PC-9 (cell line): ENCODE data around the gene LRRC31. TPM values are rescaled to one million over a fixed set of nuclear protein-coding genes. Genes with fewer than 3 reads are reported as not detected.

Experiments used
- BruUV-seq: library from RNA; stranded (reverse); fragments of 400-500 nt; replicated peaks from 2 replicates; lab custom pipeline; 2021; lab: Mats Ljungman, UMichigan
- CTCF ChIA-PET: fragments of 300-600 bp; sonication (Branson Sonifier 250); formaldehyde crosslinking; loops from one replicate; lab custom pipeline; 2022; ENCODE audit warnings: antibody characterized with exemption; lab: Charles Lee
- POLR2A ChIA-PET: fragments of 300-600 bp; sonication (Branson Sonifier 250); formaldehyde crosslinking; loops from one replicate; lab custom pipeline; 2022; ENCODE audit warnings: antibody characterized with exemption; ENCODE audit not compliant: unreplicated experiment; lab: Charles Lee
- DNase-seq, 2 experiments: peaks; one replicate each; pipeline versions ENCODE4 v3.0.0 to v3.0.0-alpha.2; 2015 to 2022; ENCODE audit warnings: mixed read lengths in 1 of 2
- H2AFZ ChIP-seq: fragments of 200-600 bp; sonication (generic); 2 replicates; pipeline ENCODE4 v1.8.1; 2017; ENCODE audit warnings: antibody characterized with exemption
- H3F3A ChIP-seq: fragments of 200-600 bp; sonication (generic); 2 replicates; pipeline ENCODE4 v1.8.1; 2017; ENCODE audit warnings: antibody characterized with exemption, mild to moderate bottlenecking, low read depth; ENCODE audit not compliant: insufficient read depth
- H3K27ac ChIP-seq: fragments of 200-600 bp; sonication (generic); 2 replicates; pipeline ENCODE4 v1.6.1; 2016; ENCODE audit warnings: mixed run types
- H3K27me3 ChIP-seq: fragments of 200-600 bp; sonication (generic); 2 replicates; pipeline ENCODE4 v1.6.1; 2016; ENCODE audit warnings: low read depth, mixed run types; ENCODE audit not compliant: insufficient read depth
- H3K36me3 ChIP-seq: fragments of 200-600 bp; sonication (generic); 2 replicates; pipeline ENCODE4 v1.6.1; 2016; ENCODE audit warnings: low read depth, mixed run types
- H3K4me1 ChIP-seq: fragments of 200-600 bp; sonication (generic); replicated peaks from 2 replicates; pipeline ENCODE4 v1.6.1; 2016; ENCODE audit warnings: mixed run types; ENCODE audit not compliant: insufficient read depth
- H3K4me2 ChIP-seq: fragments of 200-600 bp; sonication (generic); 2 replicates; pipeline ENCODE4 v1.6.1; 2017; ENCODE audit warnings: mixed run types
- H3K4me3 ChIP-seq: fragments of 200-600 bp; sonication (generic); 2 replicates; pipeline ENCODE4 v1.6.1; 2016; ENCODE audit warnings: mixed run types
- H3K79me2 ChIP-seq: fragments of 200-600 bp; sonication (generic); 2 replicates; pipeline ENCODE4 v1.6.1; 2017; ENCODE audit warnings: low read depth, mixed run types
- H3K9me2 ChIP-seq: fragments of 200-600 bp; sonication (generic); 2 replicates; pipeline ENCODE4 v1.8.1; 2017; ENCODE audit warnings: mild to moderate bottlenecking; ENCODE audit not compliant: insufficient read depth
- H3K9me3 ChIP-seq: fragments of 200-600 bp; sonication (generic); 2 replicates; pipeline ENCODE4 v1.8.1; 2016; ENCODE audit warnings: low read depth; ENCODE audit not compliant: insufficient read depth
- H4K20me1 ChIP-seq: fragments of 200-600 bp; sonication (generic); 2 replicates; pipeline ENCODE4 v1.8.1; 2017; ENCODE audit not compliant: insufficient read depth
- CTCF ChIP-seq: fragments of 200-600 bp; sonication (generic); conservative IDR thresholded peaks from 2 replicates; pipeline ENCODE4 v1.6.1; 2017; ENCODE audit warnings: mixed run types, antibody characterized with exemption, mild to moderate bottlenecking, moderate library complexity
- EZH2 ChIP-seq: fragments of 200-600 bp; sonication (generic); IDR thresholded peaks from 2 replicates; pipeline ENCODE4 v1.8.0; 2017; ENCODE audit warnings: antibody characterized with exemption, low read depth
- intact Hi-C: fragments of 100-400 bp; cut with micrococcal nuclease; formaldehyde crosslinking; loops from one replicate; pipeline ENCODE4 v1.10.0; 2022; ENCODE audit not compliant: unreplicated experiment
- total RNA-seq: library from RNA; stranded (reverse); gene quantifications from 2 replicates; pipeline ENCODE4 v1.2.3, GENCODE V29; 2021

The LRRC31 gene
- total RNA-seq, 1 experiment from 2014 or later: not detected

- Histone ChIP-seq H3K27ac (no peak overlapping the region), H3K79me2 (no peaks in the 10 kb centered on the region), H4K20me1 (no peaks in the 10 kb centered on the region), H3K4me3 (no peak overlapping the region), H3K4me2 (no peak overlapping the region), H3K9me3 (no peaks in the 10 kb centered on the region), H3K27me3 (no peaks in the 10 kb centered on the region), H2AFZ (no peak overlapping the region), H3F3A (no peaks in the 10 kb centered on the region), H3K9me2 (no peaks in the 10 kb centered on the region; the same call in 1 of the 2 replicates), H3K36me3 (no peaks in the 10 kb centered on the region), H3K4me1 (no peaks in the 10 kb centered on the region)
- no peak for DNase-seq
- ChIA-PET CTCF (no interaction called here), POLR2A (interaction anchor here (0.6 kb wide), 1 partner anchor 26 kb away, joined by 3 read pairs; no protein-coding TSS in a partner anchor)
- intact Hi-C loops: no loop called here
- TF ChIP-seq EZH2 (no peak), CTCF (no peak)
- BruUV-seq: no TSS peak
Measured at GRCh38 chr3:169836078-169836941, 33.4 kb downstream of the LRRC31 start.

GRCh38 chr3:169835533-169835932 lies 34.2 kb downstream of the LRRC31 start:
- TF ChIP-seq CTCF: no peak
- no peak for TF ChIP-seq EZH2
- Histone ChIP-seq H4K20me1 (no peaks in the 10 kb centered on the region), H3K4me1 (no peaks in the 10 kb centered on the region), H3K79me2 (no peaks in the 10 kb centered on the region), H3K27ac (no peak overlapping the region), H3K4me3 (no peak overlapping the region), H3K36me3 (no peaks in the 10 kb centered on the region), H3K9me3 (no peaks in the 10 kb centered on the region), H3F3A (no peaks in the 10 kb centered on the region), H3K4me2 (no peak overlapping the region), H3K9me2 (no peaks in the 10 kb centered on the region; the same call in 1 of the 2 replicates), H3K27me3 (no peaks in the 10 kb centered on the region), H2AFZ (no peak overlapping the region)
- intact Hi-C loops: no loop called here
- POLR2A ChIA-PET: interaction anchor here (0.6 kb wide), 1 partner anchor 27 kb away, joined by 3 read pairs; no protein-coding TSS in a partner anchor
- no peak for DNase-seq
- no TSS peak for BruUV-seq
- CTCF ChIA-PET: no interaction called here

GRCh38 chr3:169827712-169828111 lies 42.0 kb downstream of the LRRC31 start:
- Histone ChIP-seq H3K4me3 (no peak overlapping the region), H3F3A (no peaks in the 10 kb centered on the region), H3K27me3 (no peaks in the 10 kb centered on the region), H4K20me1 (no peaks in the 10 kb centered on the region; the same call in 1 of the 2 replicates), H3K4me2 (no peak overlapping the region), H3K9me3 (no peaks in the 10 kb centered on the region), H3K9me2 (no peaks in the 10 kb centered on the region), H3K4me1 (no peaks in the 10 kb centered on the region), H3K36me3 (no peaks in the 10 kb centered on the region), H2AFZ (no peak overlapping the region), H3K27ac (no peak overlapping the region), H3K79me2 (no peaks in the 10 kb centered on the region)
- CTCF ChIA-PET: interaction anchor here (0.5 to 1.3 kb wide), 2 partner anchors 34 to 208 kb away, joined by 3 read pairs; no protein-coding TSS in a partner anchor
- TF ChIP-seq CTCF (no peak), EZH2 (no peak)
- POLR2A ChIA-PET: no interaction called here
- BruUV-seq: no TSS peak
- no peak for DNase-seq
- intact Hi-C loops: no loop called here
